IPS-18c (cell line): ENCODE data around the gene PDE3B.
"Not testable (repeated sequence)": the region's sequence is repeated elsewhere in the genome, so short reads cannot be mapped to it uniquely, and the experiment has no call there.

Experiments
- H3K4me3 ChIP-seq: 2 replicates; pipeline ENCODE4 v1.7.0; 2013; ENCODE audit warnings: low read depth, mild to moderate bottlenecking, low read length, moderate library complexity; ENCODE audit not compliant: insufficient read depth
- H3K9me3 ChIP-seq: one replicate; pipeline ENCODE4 v1.6.1; 2013; ENCODE audit warnings: mild to moderate bottlenecking, low read length, moderate library complexity; ENCODE audit not compliant: control insufficient read depth, insufficient read depth

The PDE3B gene

GRCh38 chr11:14664926-14665325, 21.3 kb downstream of the PDE3B start:
- H3K4me3 ChIP-seq: not testable (repeated sequence)

DNA sequence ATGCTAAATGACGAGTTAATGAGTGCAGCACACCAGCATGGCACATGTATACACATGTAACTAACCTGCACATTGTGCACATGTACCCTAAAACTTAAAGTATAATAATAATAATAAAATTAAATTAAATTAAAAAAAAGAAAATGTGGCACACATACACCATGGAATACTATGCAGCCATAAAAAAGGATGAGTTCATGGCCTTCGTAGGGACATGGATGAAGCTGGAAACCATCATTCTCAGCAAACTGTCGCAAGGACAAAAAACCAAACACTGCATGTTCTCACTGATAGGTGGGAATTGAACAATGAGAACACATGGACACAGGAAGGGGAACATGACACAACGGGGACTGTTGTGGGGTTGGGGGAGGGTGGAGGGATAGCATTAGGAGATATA, 23.7 kb downstream of the PDE3B start:
- H3K9me3 ChIP-seq, H3K4me3 ChIP-seq: not testable (repeated sequence)

More at GRCh38 chr11:14664926-14665325, 21.3 kb downstream of the PDE3B start:
- not testable (repeated sequence) for H3K9me3 ChIP-seq

DNA sequence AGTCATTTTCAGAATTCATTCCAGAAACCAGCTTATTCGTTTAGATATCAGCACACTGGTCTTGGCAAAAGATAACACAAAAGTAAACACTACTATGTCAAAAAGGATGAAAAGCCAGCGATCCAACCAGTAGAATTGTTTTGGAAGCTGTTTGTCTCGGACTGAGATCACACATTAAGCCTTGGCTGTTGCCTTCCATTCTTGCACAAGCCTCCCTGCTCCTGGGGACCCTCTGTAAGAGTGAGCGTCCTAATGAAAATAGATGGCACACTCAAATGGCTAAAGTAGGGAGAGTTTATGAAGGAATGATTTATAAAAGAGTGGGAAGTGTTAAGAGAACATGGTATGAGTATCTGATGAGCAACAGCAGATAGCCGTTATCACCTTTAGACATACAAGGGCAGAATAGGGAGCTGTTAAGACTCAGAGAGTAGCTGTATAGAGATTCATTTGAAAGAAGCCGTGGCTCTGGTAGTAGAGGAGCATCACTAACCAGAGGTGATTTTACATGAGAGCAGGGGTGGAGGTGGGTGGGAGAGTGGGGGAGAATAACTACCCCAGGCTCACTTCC, 25.2 kb downstream of the PDE3B start:
- no peak overlapping the region for H3K4me3 ChIP-seq
- H3K9me3 ChIP-seq: no peaks in the 10 kb centered on the region

- H3K4me3 ChIP-seq: no peak overlapping the region
Observed at GRCh38 chr11:14669499-14669898, 25.9 kb downstream of the PDE3B start.

DNA sequence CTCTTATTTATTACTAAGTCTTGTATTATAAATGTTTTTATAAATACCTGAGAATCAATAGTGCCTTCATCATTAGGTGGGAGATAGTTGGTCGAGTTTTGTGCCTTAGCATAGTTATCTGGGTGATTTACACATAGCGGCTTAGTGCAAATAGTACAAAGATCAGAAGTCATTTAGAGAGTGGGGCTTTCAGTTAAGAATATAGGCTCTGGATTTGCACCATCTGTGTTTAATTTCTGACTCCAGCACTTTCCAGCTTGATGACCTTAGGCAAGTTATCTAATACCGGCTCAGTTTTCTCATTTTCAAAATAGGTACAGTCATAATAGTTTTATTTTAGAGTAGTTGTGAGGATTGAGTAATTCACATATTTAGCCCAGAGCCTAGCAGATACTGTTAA, 26.4 kb downstream of the PDE3B start:
- Histone ChIP-seq H3K9me3 (no peaks in the 10 kb centered on the region), H3K4me3 (no peak overlapping the region)

More at GRCh38 chr11:14669499-14669898, 25.9 kb downstream of the PDE3B start:
- no peaks in the 10 kb centered on the region for H3K9me3 ChIP-seq

DNA sequence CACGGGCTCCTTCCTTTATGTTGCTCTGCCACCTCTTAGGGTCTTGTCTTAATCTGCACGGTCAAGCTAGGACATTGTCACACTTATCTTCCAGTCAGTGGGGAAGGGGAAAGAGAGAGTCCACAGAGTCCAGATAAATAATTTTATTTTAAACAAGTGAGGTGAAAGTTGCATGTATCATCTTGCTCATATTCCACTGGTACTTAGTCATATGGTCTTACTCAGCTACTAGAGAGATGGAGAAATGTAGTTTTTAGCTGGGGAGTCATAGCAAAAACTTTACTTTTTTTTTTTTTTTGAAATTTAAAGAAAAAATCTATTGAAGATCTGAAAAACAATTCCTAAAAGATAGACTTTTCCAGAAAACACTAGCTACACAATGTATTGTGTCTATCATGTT, 29.0 kb downstream of the PDE3B start:
- Histone ChIP-seq H3K9me3 (no peaks in the 10 kb centered on the region), H3K4me3 (no peak overlapping the region)

- no peaks in the 10 kb centered on the region for H3K9me3 ChIP-seq
- no peak overlapping the region for H3K4me3 ChIP-seq
Observed at GRCh38 chr11:14673421-14673820, 29.8 kb downstream of the PDE3B start.

DNA sequence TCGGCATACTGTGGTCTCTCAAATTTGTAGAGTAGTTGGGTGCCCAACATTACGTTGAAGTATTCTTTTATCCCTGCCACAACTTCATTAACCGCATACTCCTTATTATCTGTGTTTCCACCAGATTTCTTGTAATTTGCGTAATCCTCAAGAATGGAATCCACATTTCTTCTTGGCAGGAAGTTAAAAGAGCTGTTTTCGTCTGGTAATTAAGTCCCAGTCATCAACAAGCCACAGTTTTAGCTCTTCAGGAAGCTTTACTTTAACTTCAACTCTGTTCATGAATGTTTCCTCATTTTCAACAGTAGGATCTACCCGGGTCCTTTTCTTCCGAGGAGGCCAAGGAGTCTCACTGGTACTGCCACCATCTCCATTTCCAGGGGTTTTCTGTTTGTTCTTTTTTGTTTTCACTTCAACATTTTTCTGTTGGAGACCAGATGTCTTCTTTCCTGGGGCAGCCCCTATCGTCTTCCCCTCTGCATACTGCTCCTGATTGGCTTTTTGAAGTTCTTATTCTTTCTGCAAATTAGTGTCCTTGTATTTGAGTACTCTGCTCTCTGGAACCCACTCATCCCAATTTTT, 30.3 kb downstream of the PDE3B start:
- Histone ChIP-seq H3K4me3 (no peak overlapping the region), H3K9me3 (no peaks in the 10 kb centered on the region)

GRCh38 chr11:14676068-14676467, 32.5 kb downstream of the PDE3B start:
- no peaks in the 10 kb centered on the region for H3K9me3 ChIP-seq

GRCh38 chr11:14677146-14677545, 33.5 kb downstream of the PDE3B start:
- H3K4me3 ChIP-seq: no peak overlapping the region
- H3K9me3 ChIP-seq: no peaks in the 10 kb centered on the region

More at GRCh38 chr11:14676068-14676467, 32.5 kb downstream of the PDE3B start:
- H3K4me3 ChIP-seq: no peak overlapping the region

GRCh38 chr11:14678350-14678749, 34.7 kb downstream of the PDE3B start:
- H3K9me3 ChIP-seq: no peaks in the 10 kb centered on the region
- H3K4me3 ChIP-seq: no peak overlapping the region

GRCh38 chr11:14679662-14680061, 36.1 kb downstream of the PDE3B start:
- Histone ChIP-seq H3K4me3 (no peak overlapping the region), H3K9me3 (no peaks in the 10 kb centered on the region)

GRCh38 chr11:14684234-14684915, 40.8 kb downstream of the PDE3B start:
- not testable (repeated sequence) for H3K4me3 ChIP-seq, H3K9me3 ChIP-seq

GRCh38 chr11:14687456-14687855, 43.9 kb downstream of the PDE3B start:
- H3K9me3 ChIP-seq: no peaks in the 10 kb centered on the region
- H3K4me3 ChIP-seq: no peak overlapping the region

- Histone ChIP-seq H3K4me3 (no peak overlapping the region), H3K9me3 (no peaks in the 10 kb centered on the region)
Observed at GRCh38 chr11:14687943-14688627, 44.5 kb downstream of the PDE3B start.

DNA sequence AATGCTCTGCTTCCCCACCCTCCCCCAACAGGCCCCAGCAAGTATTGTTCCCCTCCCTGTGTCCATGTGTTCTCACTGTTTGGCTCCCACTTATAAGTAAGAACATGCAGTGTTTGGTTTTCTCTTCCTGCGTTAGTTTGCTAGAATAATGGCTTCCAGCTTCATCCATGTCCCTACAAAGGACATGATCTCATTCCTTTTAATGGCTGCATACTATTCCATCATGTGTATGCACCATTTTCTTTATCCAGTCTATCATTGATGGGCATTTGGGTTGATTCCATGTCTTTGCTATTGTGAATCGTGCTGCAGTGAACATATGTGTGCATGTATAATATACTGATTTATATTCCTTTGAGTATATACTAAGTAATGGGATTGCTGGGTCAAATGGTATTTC, 52.1 kb downstream of the PDE3B start:
- not testable (repeated sequence) for H3K4me3 ChIP-seq, H3K9me3 ChIP-seq

GRCh38 chr11:14698771-14699170, 55.2 kb downstream of the PDE3B start:
- H3K4me3 ChIP-seq: no peak overlapping the region

GRCh38 chr11:14700593-14700992, 57.0 kb downstream of the PDE3B start:
- no peak overlapping the region for H3K4me3 ChIP-seq
- no peaks in the 10 kb centered on the region for H3K9me3 ChIP-seq

More at GRCh38 chr11:14698771-14699170, 55.2 kb downstream of the PDE3B start:
- no peaks in the 10 kb centered on the region for H3K9me3 ChIP-seq
